ENCODE data around the gene CNTN5.
"Not testable (repeated sequence)": the region's sequence is repeated elsewhere in the genome, so short reads cannot be mapped to it uniquely, and the experiment has no call there.

The CNTN5 gene

DNA sequence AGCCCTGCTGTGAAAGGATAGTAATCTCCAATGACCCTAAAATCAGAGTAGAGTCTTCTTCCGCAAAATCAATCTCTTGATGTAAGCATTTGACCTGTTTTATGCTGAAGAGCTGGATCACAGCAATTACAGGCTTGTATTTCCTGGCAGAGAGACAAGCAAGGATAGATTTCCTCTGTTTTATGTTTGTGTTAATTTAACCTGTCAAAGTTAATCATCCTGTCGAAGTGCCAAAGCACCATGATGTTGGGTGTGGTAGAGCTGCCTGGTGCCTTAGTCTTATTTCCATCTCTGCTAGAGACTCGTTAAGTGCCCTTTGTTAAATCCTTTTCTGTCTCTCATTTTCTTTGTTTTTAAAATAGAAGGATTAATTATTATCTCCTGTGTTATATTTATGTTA is 248.1 kb downstream of the CNTN5 start:
- DNase-seq (ENCODE audit: low read depth in 1 of 2, low spot score in 1 of 2), result no peak

- no peak for DNase-seq (ENCODE audit: low read depth in 1 of 2, low spot score in 1 of 2)
Measured at GRCh38 chr11:99271527-99271926, 250.8 kb downstream of the CNTN5 start.

- no peak for DNase-seq (ENCODE audit: low read depth in 1 of 2, low spot score in 1 of 2)
Measured at GRCh38 chr11:99275521-99275920, 254.8 kb downstream of the CNTN5 start.

GRCh38 chr11:99277281-99277680 is 256.5 kb downstream of the CNTN5 start:
- DNase-seq (ENCODE audit: low read depth in 1 of 2, low spot score in 1 of 2), result no peak

GRCh38 chr11:99279266-99279665 is 258.5 kb downstream of the CNTN5 start:
- no peak for DNase-seq (ENCODE audit: low read depth in 1 of 2, low spot score in 1 of 2)

GRCh38 chr11:99281331-99281730 is 260.6 kb downstream of the CNTN5 start:
- DNase-seq (ENCODE audit: low read depth in 1 of 2, low spot score in 1 of 2), result no peak

- DNase-seq (ENCODE audit: low read depth in 1 of 2, low spot score in 1 of 2), result not testable (repeated sequence)
Measured at GRCh38 chr11:99297925-99298324, 277.2 kb downstream of the CNTN5 start.

GRCh38 chr11:99307510-99308088 is 286.9 kb downstream of the CNTN5 start:
- no peak for DNase-seq (ENCODE audit: low read depth in 1 of 2, low spot score in 1 of 2)

- no peak for DNase-seq (ENCODE audit: low read depth in 1 of 2, low spot score in 1 of 2)
Measured at GRCh38 chr11:99311870-99312269, 291.1 kb downstream of the CNTN5 start.

DNA sequence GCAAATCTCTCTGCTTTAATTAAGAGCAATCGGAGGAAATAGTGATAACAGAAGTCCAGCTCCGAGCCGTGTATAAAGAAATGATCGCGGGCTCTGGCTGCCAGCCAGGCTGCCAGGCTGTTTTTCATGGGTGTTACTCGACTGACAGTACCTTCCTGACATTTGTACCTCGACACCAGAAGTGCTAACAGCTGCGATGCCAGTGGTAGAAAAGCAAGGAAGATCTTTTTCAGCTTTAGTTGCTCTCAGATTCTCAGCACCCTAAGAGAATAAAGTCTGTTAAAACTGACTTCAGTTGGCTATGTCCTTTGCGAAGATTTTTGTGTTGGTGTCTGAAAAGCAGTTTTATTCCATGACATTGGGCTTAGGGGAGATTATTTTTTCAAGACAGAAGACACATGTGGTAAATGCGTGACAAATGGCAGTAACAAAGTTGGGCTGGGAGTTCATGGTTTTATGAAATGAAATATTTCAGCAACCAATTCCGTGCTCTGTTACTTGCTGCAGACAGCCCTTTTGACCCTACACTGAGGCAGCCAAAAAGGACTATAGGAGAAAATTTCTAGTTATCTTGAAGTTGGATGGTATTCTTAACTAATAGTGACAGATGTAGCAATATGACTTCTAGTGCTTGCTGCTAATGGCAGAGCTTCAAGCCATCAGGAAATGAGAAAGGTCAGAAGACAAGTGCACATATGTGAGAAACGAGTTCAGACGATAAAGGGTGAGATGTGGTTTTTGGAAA is 296.2 kb downstream of the CNTN5 start:
- no peak for DNase-seq (ENCODE audit: low read depth in 1 of 2, low spot score in 1 of 2)

- DNase-seq (ENCODE audit: low read depth in 1 of 2, low spot score in 1 of 2), result no peak
Measured at GRCh38 chr11:99320769-99321290, 300.1 kb downstream of the CNTN5 start.

DNA sequence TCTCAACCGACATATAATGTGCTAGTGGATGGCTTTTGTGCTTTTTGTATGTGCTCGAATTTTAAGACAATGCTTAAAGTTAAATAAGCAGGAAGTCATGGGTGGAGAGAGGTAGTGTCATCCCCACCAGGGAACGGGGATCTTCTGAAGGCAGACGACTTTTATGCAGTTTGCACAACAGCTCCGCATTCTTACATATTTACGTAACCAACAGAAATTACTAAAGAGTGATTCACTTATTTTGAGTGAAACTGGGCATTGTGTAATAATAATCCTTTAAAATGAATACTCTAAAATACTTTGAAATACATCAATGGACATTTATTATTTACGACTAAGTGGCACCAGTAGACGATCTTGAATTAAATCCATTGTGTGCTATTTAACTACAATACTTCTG is 305.1 kb downstream of the CNTN5 start:
- no peak for DNase-seq (ENCODE audit: low read depth in 1 of 2, low spot score in 1 of 2)

GRCh38 chr11:99327066-99327465 is 306.3 kb downstream of the CNTN5 start:
- no peak for DNase-seq (ENCODE audit: low read depth in 1 of 2, low spot score in 1 of 2)

DNA sequence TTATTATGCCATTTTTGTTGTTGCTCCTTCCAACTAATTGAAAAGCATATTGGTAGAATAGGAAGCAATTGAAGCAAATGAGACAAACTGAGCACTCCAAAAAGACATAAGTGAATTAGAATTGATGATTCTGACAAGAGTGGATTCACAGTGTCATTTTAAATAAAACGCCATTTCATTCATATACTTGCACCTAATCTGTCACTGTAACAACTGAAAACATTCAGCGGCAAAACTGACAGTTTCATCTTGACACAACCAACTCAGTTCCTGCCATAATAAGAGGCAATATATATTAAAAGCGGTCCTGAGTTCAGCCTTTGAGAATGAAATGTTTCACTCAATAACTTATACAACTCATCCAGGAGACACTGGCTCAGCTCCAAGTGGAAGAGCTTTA is 306.8 kb downstream of the CNTN5 start:
- DNase-seq (ENCODE audit: low read depth in 1 of 2, low spot score in 1 of 2), result no peak

DNA sequence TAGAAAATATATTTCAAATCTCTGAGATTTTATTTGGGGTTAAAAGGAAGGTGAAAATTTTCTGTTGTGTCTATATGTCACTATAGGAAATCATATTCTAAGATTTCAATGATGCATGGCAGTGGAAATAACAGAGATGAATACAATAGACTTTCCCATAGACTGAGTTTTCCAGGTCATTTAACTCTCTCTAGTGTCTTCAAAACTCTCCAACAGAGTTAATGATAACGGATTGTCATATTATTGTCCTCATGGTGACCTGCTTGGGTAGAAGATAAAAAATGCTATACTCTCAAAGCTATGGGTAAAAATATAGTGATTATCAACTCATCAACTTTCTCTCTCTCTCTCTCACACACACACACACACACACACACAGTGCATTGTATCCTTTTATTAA is 312.9 kb downstream of the CNTN5 start:
- no peak for DNase-seq (ENCODE audit: low read depth in 1 of 2, low spot score in 1 of 2)

GRCh38 chr11:99343117-99343516 is 322.4 kb downstream of the CNTN5 start:
- DNase-seq (ENCODE audit: low read depth in 1 of 2, low spot score in 1 of 2), result no peak

- DNase-seq (ENCODE audit: low read depth in 1 of 2, low spot score in 1 of 2), result no peak
Measured at GRCh38 chr11:99349151-99349673, 328.5 kb downstream of the CNTN5 start.

GRCh38 chr11:99351624-99352023 is 330.9 kb downstream of the CNTN5 start:
- DNase-seq (ENCODE audit: low read depth in 1 of 2, low spot score in 1 of 2), result no peak

- DNase-seq (ENCODE audit: low read depth in 1 of 2, low spot score in 1 of 2), result no peak
Measured at GRCh38 chr11:99352642-99353041, 331.9 kb downstream of the CNTN5 start.

DNA sequence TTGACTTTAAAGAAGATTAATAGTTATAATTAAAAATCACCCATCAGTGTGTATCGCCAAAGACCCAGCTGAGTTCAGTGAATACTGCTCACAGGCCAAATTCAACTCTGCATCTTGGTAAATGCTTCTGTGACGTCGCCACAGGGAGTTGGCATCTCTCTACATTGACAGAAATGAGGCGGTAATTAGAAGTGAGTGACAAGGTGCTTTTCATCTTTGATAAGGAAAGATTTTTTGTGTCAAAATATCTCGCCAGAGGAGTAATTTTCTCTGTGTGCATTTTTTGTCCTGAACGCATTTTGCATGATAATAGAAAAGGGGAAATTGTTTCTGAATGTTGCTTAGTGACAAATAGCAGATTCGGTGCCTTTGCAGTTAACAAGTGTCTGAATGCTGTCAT is 345.8 kb downstream of the CNTN5 start:
- no peak for DNase-seq (ENCODE audit: low read depth in 1 of 2, low spot score in 1 of 2)

DNA sequence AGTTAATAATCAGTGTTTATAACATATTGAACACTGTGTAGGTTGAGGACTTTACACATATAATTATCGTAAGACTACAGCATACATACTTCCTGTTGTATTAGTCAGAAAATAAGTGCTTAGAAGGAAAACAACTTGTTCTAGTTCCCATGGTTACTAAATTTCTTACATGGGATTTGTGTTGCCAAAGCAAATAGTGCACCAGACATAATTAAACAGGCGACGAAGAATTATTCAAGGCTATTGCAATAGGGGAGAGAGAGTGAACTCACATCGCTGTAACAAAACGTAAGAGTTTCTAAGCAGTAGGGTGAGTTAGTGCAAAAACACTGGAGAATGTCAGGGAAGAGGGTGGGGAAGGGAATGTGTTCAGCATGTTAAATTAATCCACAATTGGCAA is 347.8 kb downstream of the CNTN5 start:
- DNase-seq (ENCODE audit: low read depth in 1 of 2, low spot score in 1 of 2), result no peak

DNA sequence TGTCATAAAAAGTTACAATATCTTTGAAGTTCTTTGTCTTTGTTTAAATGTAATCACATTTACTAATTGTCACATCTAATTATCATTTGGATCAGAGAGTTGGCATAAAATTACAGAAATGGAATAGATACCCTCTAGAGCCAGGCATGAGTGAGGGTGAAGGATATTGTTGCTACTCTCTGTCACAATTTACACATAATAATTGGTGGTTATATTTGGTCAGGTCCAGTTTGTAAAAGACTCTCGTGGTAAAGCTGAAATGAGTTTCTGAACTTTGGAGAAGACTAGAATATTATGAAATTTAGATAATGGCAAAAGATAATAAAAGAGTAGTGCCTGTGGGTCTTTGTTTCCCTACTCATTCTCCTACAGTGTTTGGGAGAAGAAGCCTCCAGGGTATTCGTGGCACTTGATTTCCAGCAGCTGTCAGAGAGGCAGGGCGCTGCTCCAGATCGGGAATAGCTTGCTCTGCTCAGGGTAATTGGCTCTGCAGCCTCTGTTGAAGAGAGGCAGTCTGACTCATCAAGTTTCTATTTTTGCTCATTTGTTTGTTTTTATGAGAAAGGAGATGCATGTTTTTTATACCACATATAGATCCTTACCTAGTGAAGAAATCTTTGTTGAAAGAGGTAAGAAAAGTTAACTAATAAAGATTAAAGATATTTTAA is 349.9 kb downstream of the CNTN5 start:
- DNase-seq (ENCODE audit: low read depth in 1 of 2, low spot score in 1 of 2), result no peak

All from activated CD4-positive, alpha-beta T cell treated with anti-CD3 and anti-CD28 coated beads, Interleukin-2, amount 50 U/mL, for 24 hours (primary cell).